Colon (tissue), 2 donors: ENCODE measurements around the gene TMEM179.
"Not testable (repeated sequence)": the region's sequence is repeated elsewhere in the genome, so short reads cannot be mapped to it uniquely, and the experiment has no call there.

Source experiments
- FAIRE-seq: peaks from 2 replicates; lab custom pipeline; 2012; peaks lifted over from hg19 to GRCh38; lab: Jason Lieb, UNC
- donor health status: control.
- donor health status: control.

Gene TMEM179

GRCh38 chr14:104604458-104605449 lies at the start of gene TMEM179:
TSS of gene TMEM179 (minus strand) at chr14:104604772. CDS start at chr14:104604741, 31 bp downstream.
- no peak for FAIRE-seq

- FAIRE-seq, result no peak
Observed at GRCh38 chr14:104654119-104654518, 49.5 kb upstream of the TMEM179 start.

- not testable (repeated sequence) for FAIRE-seq
Observed at GRCh38 chr14:104653130-104653920, 48.8 kb upstream of the TMEM179 start.

- no peak for FAIRE-seq
Observed at GRCh38 chr14:104652386-104652785, 47.8 kb upstream of the TMEM179 start.

GRCh38 chr14:104651876-104652260 lies 47.3 kb upstream of the TMEM179 start:
- FAIRE-seq, result no peak

- FAIRE-seq, result no peak
Observed at GRCh38 chr14:104650981-104651875, 46.7 kb upstream of the TMEM179 start.

GRCh38 chr14:104650057-104650980 lies 45.7 kb upstream of the TMEM179 start:
- no peak for FAIRE-seq

GRCh38 chr14:104647467-104648043 lies 43.0 kb upstream of the TMEM179 start:
- FAIRE-seq, result no peak

GRCh38 chr14:104644656-104645378 lies 40.2 kb upstream of the TMEM179 start:
- no peak for FAIRE-seq

GRCh38 chr14:104644091-104644635 lies 39.6 kb upstream of the TMEM179 start:
- no peak for FAIRE-seq

- no peak for FAIRE-seq
Observed at GRCh38 chr14:104643306-104643705, 38.7 kb upstream of the TMEM179 start.

GRCh38 chr14:104642540-104642868 lies 37.9 kb upstream of the TMEM179 start:
- no peak for FAIRE-seq

- FAIRE-seq, result no peak
Observed at GRCh38 chr14:104641753-104642539, 37.4 kb upstream of the TMEM179 start.

- no peak for FAIRE-seq
Observed at GRCh38 chr14:104640681-104641080, 36.1 kb upstream of the TMEM179 start.

- no peak for FAIRE-seq
Observed at GRCh38 chr14:104639885-104640548, 35.4 kb upstream of the TMEM179 start.

GRCh38 chr14:104639471-104639870 lies 34.9 kb upstream of the TMEM179 start:
- no peak for FAIRE-seq

GRCh38 chr14:104638927-104639450 lies 34.4 kb upstream of the TMEM179 start:
- FAIRE-seq, result no peak

- FAIRE-seq, result no peak
Observed at GRCh38 chr14:104638190-104638589, 33.6 kb upstream of the TMEM179 start.
